ENCODE results near the gene DPP6.

The DPP6 gene

GRCh38 chr7:154338701-154339506 is 286.7 kb downstream of the DPP6 start:
- no peak for DNase-seq (ENCODE audit: low spot score)

GRCh38 chr7:154342971-154343633 is 290.9 kb downstream of the DPP6 start:
- DNase-seq (ENCODE audit: low spot score): no peak

GRCh38 chr7:154343778-154344412 is 291.7 kb downstream of the DPP6 start:
- DNase-seq (ENCODE audit: low spot score): no peak

DNA sequence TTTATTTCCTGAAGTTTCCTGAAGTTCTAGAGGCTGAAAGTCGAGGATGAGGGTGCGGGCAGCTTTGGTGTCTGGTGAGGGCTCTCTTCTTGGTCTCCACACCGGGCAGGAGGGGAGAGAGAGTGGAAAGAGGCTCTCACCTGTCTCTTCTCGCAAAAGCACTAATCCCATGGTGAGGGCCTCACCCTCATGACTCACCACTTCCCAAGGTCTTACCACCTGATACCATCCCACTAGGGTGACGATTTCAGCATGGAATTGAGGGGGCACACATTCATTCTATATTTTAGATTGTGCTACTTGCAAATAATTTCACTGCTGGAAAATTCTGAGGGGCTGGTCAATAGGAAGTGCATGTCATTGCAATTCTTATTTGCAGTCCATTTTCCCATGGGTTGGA is 292.9 kb downstream of the DPP6 start:
- DNase-seq (ENCODE audit: low spot score): no peak

DNA sequence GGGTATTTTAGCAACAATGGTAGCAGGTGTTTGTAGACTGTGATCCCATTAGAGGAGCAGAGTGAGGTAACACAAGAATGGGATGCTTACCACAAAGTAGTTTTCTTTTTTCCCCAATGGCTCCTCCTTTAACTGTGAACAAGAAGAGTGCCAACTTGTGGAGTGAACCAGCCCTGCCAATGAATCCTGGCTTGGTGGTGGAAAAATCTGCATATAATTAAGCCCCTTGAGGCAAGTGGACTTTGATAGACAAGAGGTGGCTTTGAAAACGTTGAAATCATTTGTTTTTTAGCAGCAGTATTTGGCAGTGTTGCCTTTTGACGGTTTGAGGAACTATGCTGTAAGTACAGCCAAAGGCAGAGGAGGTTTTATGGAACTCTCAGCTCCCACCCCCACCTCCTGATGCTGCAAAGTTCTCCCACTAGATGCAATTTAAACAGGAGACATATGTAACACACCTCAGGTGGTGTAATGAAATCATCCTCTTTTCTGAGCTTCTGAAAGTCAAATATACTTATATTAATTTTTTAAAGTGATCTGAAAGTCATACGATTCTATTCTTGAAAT is 295.6 kb downstream of the DPP6 start:
- DNase-seq (ENCODE audit: low spot score): no peak

DNA sequence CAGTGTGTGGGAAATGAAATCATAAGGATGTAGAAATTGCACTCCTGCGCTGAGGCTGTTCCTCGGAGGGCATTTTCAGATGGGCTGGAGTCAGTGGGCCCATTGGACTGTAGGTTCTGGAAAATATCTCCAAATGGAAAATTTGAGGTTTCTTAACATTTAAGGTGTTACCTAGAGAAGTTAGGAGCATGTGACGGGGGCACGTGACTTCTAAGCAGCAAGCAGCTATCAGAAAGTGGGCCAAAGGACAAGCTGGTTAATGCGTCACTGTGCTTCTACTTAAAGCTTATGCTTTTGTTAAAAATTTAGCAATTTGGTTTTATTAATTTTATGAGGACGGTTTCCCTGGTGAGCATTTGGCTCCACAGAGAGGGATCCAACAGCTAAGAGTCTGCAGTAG is 298.7 kb downstream of the DPP6 start:
- DNase-seq (ENCODE audit: low spot score): no peak

DNA sequence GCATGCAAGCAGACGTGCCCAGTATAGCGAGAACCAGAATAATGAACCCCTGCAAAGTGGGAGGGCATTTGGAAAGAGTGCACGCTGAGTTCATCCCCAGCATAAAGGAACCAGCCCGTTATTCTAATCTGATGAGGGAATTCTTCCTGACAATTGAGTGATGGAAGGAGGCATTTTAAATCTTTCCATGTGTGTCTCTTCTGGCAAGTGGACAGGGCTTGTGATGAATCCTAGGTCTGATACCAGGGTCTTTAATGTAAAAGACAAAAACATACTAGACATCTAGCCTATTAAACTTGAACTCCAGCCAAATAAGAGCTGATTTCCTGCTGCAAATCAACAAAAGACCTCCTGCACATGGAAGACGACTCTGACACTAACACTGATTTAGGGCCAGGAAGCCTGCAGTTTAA is 301.2 kb downstream of the DPP6 start:
- DNase-seq (ENCODE audit: low spot score): no peak

DNA sequence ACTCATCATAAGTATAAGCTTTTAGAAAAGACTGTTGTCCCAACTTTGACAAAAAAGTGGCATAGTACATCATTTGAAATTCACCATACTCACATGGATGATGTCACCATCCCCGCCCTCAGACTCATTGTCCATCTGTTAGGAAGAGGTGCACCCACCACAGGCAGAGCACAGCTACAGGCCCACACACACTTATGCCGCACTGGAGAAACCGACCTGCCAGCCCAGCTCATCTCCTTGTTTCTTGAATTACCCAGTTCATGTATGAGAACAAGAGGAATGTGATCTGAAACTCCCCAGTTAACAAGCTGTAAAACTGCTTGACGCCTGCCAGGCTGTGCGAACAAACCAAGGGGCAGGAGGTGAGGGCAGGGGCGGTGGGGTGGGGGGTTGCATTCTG is 312.0 kb downstream of the DPP6 start:
- no peak for DNase-seq (ENCODE audit: low spot score)

DNA sequence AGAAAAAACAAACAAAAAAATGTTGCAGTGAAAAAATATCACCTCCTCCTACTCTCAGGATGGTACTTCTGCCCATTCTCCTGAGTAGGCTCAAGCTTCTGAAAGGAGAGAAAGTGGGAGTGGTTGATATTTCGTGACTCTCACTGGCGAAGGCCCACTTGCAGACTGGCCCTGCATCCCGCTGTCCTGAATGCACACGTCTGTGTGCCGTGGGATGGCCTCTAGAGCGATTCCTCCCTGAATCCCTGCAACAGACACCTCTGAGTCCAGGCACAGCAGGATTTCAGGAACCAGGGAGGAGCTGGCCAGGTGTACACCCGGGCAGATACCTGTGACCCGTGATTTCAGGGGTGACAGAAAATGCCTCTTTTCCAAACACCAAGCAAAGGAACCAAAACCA is 319.2 kb downstream of the DPP6 start:
- no peak for DNase-seq (ENCODE audit: low spot score)

- DNase-seq (ENCODE audit: low spot score): no peak
These were observed 319.9 kb downstream of the DPP6 start for GRCh38 chr7:154372011-154372601.

DNA sequence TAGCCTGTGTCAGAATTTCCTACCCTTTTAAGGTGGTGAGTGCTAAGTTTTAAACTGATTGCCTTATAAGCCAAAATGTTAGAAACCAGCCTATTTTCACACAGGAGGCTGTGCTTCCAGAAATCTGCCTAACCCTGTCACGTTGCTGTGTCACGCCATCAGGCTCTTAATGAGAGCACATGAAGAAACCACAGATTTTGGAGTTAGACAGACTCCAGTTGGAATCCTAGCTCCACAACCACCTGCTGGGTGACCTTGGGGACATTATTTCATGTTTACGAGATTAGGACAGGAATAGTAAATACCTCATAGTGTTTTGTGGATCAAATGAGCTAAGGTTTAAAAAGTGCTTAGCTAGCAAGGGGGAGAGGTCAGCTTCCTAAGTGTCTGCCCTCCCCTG is 321.8 kb downstream of the DPP6 start:
- no peak for DNase-seq (ENCODE audit: low spot score)

- DNase-seq (ENCODE audit: low spot score): no peak
These were observed 323.8 kb downstream of the DPP6 start for GRCh38 chr7:154375956-154376355.

DNA sequence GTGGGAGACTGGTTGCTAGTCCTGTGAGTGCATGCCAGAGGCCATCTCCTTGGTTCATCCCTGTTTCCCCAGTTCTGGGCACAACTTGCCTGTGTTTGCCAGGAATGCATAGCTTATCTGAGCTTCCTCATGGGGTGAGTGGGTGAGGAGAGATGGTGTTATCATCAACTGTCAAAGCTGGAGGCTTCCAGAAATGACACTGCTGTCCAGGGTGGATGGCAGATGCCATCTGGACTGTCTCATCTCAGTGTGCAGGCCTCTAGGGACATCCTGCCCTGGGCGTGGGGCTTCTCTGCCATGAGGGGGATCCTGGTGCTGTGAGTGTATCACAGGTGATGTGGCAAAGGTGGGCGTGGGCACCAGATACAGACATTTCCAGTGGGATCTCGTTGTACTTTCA is 328.6 kb downstream of the DPP6 start:
- no peak for DNase-seq (ENCODE audit: low spot score)

GRCh38 chr7:154383045-154383444 is 330.8 kb downstream of the DPP6 start:
- DNase-seq (ENCODE audit: low spot score): no peak

- DNase-seq (ENCODE audit: low spot score): no peak
These were observed 333.0 kb downstream of the DPP6 start for GRCh38 chr7:154385214-154385613.

- DNase-seq (ENCODE audit: low spot score): no peak
These were observed 335.1 kb downstream of the DPP6 start for GRCh38 chr7:154387252-154387651.

DNA sequence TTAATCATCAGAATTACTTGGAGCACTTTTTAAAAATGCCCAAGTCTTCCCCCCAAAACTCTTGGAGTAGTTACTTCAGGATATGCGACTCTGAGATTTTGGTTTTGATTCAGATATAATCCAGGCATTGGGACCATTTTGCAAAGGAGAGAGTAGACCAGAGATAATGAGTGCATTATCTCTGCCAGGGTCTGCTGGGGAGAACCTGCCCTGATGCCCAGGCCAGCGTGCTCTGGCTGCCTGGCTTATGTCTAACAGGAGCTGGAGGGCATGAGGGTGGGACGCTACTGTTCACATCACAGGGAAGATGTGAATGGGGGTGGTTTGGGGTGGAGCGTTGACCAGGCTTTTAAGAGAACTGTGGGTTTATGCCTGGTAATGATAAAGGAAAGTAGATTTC is 336.2 kb downstream of the DPP6 start:
- no peak for DNase-seq (ENCODE audit: low spot score)

GRCh38 chr7:154388999-154389398 is 336.8 kb downstream of the DPP6 start:
- no peak for DNase-seq (ENCODE audit: low spot score)

- DNase-seq (ENCODE audit: low spot score): no peak
These were observed 338.8 kb downstream of the DPP6 start for GRCh38 chr7:154390961-154391360.

DNA sequence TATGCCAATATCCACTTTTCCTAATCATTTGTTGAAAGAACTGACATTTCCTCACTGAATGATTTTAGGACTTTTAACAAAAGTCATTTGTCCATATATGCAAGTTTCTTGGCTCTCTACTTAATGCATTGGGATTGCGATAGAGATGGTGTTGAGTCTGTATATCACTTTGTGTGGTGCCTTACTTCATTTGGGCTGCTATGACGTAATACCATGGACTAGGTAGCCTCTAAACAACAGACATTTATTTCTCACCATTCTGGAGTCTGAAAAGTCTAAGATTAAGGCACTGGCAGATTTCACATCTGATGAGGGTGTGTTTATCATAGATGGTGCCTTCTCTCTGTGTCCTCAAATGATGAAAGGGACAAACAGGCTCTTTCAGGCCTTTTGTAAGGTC is 342.6 kb downstream of the DPP6 start:
- no peak for DNase-seq (ENCODE audit: low spot score)

GRCh38 chr7:154406312-154406711 is 354.1 kb downstream of the DPP6 start:
- DNase-seq (ENCODE audit: low spot score): no peak

DNA sequence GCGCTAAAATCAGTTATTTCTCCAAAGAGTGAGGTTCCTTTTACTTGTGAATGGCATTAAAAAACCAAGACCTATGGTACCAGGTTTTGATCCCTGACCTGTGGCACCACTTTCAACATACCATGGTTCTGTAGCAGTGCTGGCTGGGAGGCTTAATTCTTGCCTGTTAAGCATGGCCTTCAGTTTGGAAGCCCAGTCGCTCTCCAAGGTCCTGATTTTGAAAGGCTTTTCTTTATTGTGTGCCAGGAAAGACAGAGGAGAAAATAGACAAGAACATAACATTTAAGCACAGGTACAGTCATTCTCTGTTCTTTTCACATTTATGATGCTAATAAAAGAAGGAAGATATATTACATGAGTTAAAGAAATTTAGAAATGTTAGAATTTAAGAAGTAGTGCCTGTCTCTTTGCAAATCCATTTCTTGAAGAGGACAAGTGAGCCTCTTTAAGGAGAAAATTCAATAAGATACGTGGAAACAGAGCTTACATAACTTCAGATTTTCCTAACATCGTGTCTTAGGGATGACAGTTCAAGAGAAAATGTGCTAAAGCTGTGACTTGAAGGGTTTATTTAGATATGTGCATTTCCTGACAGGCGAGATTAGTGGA is 357.6 kb downstream of the DPP6 start:
- no peak for DNase-seq (ENCODE audit: low spot score)
